IPS-20b (cell line): ENCODE data around the gene MATK.

Source experiments
- H3K27ac ChIP-seq: one replicate; pipeline ENCODE4 v1.5.1; 2013; ENCODE audit warnings: low read length
- H3K27me3 ChIP-seq: 2 replicates; pipeline ENCODE4 v1.6.1; 2013; ENCODE audit warnings: mild to moderate bottlenecking, low read length, inconsistent platforms; ENCODE audit not compliant: insufficient read depth
- H3K36me3 ChIP-seq: 2 replicates; pipeline ENCODE4 v1.6.1; 2013; ENCODE audit warnings: low read depth, mild to moderate bottlenecking, inconsistent platforms, low read length, moderate library complexity; ENCODE audit not compliant: insufficient read depth
- H3K4me1 ChIP-seq: 2 replicates; pipeline ENCODE4 v1.6.1; 2013; ENCODE audit warnings: mild to moderate bottlenecking, control low read depth, inconsistent platforms, low read length, moderate library complexity; ENCODE audit not compliant: insufficient read depth
- H3K4me3 ChIP-seq: 2 replicates; pipeline ENCODE4 v1.5.1; 2013; ENCODE audit warnings: mild to moderate bottlenecking, low read length, inconsistent platforms
- H3K9ac ChIP-seq: 2 replicates; pipeline ENCODE4 v1.6.1; 2013; ENCODE audit warnings: low read depth, mild to moderate bottlenecking, inconsistent platforms, low read length, moderate library complexity
- H3K9me3 ChIP-seq: 2 replicates; pipeline ENCODE4 v1.6.1; 2013; ENCODE audit warnings: mild to moderate bottlenecking, low read depth, low read length, inconsistent platforms; ENCODE audit not compliant: insufficient read depth

MATK gene

DNA sequence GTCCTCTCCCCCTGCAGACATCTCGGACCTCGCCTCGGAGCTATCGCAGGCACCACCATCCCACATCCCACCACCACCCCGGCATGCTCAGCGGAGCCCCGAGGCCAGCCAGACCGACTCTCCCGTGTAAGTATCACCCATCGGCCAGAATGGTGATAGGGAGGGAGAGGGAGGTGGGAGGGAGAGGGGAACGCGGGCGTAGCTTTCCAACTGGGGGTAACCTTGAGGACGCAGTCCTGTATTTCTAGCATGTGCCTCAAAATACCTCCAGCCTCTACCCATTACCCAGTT lies 51.9 kb downstream of the MATK start:
- H3K4me3 ChIP-seq, result no peak overlapping the region
- no peak overlapping the region for H3K9ac ChIP-seq
- no peaks in the 10 kb centered on the region for H3K27me3 ChIP-seq
- H3K27ac ChIP-seq, result no peak overlapping the region
- no peaks in the 10 kb centered on the region for H3K4me1 ChIP-seq
- no peaks in the 10 kb centered on the region; the same call in 1 of the 2 replicates for H3K36me3 ChIP-seq
- no peaks in the 10 kb centered on the region for H3K9me3 ChIP-seq

DNA sequence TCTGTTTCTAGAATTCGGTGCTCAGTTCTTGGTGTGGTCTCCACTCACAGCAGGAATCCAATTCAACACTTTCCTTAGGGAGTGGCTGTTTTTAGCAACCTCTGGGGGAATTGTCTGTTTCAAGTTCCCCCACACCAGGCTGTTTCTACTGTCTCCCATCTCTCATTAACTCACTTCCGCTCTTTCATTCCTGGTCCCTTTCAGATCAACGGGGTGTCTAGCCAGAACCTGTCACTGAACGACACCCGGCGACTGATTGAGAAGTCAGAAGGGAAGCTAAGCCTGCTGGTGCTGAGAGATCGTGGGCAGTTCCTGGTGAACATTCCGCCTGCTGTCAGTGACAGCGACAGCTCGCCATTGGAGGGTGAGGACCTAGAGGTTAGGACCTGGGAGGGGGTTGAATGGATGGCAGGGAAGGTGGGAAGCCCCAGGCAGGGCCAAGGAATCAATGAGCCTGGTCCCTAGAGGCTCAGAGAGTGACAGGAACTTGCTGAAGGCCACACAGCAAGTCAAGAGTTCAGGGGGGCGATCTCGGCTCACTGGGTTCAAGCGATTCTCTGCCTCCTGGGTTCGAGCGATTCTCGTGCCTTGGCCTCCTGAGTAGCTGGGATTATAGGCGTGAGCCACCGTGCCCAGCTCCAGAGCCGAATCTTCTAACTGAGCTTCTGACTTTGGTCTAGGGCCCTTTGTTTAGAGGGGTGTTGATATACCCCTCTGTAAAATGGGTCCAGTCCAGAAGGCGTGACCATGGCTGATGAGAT lies 52.5 kb downstream of the MATK start:
- Histone ChIP-seq H3K4me3 (no peak overlapping the region), H3K9me3 (no peaks in the 10 kb centered on the region), H3K27me3 (no peaks in the 10 kb centered on the region), H3K4me1 (no peaks in the 10 kb centered on the region), H3K9ac (no peak overlapping the region), H3K27ac (no peak overlapping the region), H3K36me3 (no peaks in the 10 kb centered on the region; the same call in 1 of the 2 replicates)

DNA sequence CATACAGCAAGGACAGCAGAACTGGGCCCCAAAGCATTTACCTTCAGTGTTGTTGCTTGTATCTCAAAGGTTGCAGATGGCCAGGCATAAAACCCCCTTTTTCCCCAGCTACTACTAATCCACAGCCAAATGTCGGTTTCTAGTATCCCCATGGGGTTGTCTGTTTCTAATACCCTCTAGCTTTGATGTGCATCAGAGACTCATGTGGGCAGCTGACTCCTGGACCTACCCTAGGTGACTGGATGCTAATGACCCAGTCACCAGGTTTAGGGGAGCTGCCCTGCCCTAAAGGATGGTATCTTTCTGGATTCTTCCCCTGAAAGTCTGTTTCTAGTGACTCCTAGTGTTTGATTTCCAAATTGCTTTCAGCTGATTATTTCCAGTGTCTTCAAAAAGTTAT lies 54.1 kb downstream of the MATK start:
- Histone ChIP-seq H3K27ac (no peak overlapping the region), H3K9ac (no peak overlapping the region), H3K27me3 (no peaks in the 10 kb centered on the region)

DNA sequence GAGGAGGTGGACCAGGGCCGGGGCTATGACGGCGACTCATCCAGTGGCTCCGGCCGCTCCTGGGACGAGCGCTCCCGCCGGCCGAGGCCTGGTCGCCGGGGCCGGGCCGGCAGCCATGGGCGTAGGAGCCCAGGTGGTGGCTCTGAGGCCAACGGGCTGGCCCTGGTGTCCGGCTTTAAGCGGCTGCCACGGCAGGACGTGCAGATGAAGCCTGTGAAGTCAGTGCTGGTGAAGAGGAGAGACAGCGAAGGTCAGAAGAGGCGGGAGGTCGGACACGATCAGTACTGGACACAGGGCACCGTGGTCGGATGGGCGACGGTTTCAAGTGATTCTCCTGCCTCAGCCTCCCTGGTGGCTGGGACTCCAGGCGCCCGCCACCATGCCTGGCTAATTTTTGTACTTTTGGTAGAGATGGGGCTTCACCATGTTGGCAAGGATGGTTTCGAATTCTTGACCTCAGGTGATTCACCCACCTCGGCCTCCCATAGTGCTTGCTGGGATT lies 55.7 kb downstream of the MATK start:
- no peaks in the 10 kb centered on the region for H3K36me3 ChIP-seq
- no peaks in the 10 kb centered on the region for H3K9me3 ChIP-seq
- no peaks in the 10 kb centered on the region for H3K27me3 ChIP-seq
- no peak overlapping the region for H3K27ac ChIP-seq
- no peak overlapping the region for H3K4me3 ChIP-seq
- no peaks in the 10 kb centered on the region; the same call in 1 of the 2 replicates for H3K4me1 ChIP-seq
- no peak overlapping the region for H3K9ac ChIP-seq

More for the DNA sequence above, 54.1 kb downstream of the MATK start:
- Histone ChIP-seq H3K4me3 (no peak overlapping the region), H3K36me3 (no peaks in the 10 kb centered on the region), H3K9me3 (no peaks in the 10 kb centered on the region), H3K4me1 (no peaks in the 10 kb centered on the region)
